ENCODE measurements around the gene EXOC2. TPM values are rescaled to one million over a fixed set of nuclear protein-coding genes. Genes with fewer than 3 reads are reported as not detected.

EXOC2 gene
- total RNA-seq, 1 experiment from 2014 or later, result 30.5 TPM

- no peak overlapping the region for H3K27ac ChIP-seq (ENCODE audit: low read length)
- no peak for ATAC-seq
- no peaks in the 10 kb centered on the region for H3K36me3 ChIP-seq (ENCODE audit: control insufficient read depth, insufficient read depth, low read length)
- ChIA-PET POLR2A (no interaction called here), CTCF (no interaction called here)
- no peak for DNase-seq (ENCODE audit: low read depth, low spot score)
- BruUV-seq (replicated peaks), result no TSS peak
- in situ Hi-C loops (cut with HindIII; ENCODE audit: low pct_unique_long_range_greater_than_20kb, low sequenced_read_pairs), result no loop called here
- intact Hi-C loops (cut with micrococcal nuclease; ENCODE audit: unreplicated experiment), result no loop called here
- H3K4me1 ChIP-seq (ENCODE audit: control insufficient read depth, insufficient read depth, low read length), result no peaks in the 10 kb centered on the region
- H3K9me3 ChIP-seq (ENCODE audit: control insufficient read depth, insufficient read depth, low read depth, low read length), result no peaks in the 10 kb centered on the region
- H3K4me3 ChIP-seq (ENCODE audit: low read depth in 2 of 2, low read length in 2 of 2), result no peak overlapping the region
- H3K27me3 ChIP-seq (ENCODE audit: control insufficient read depth, insufficient read depth, low read length), result no peaks in the 10 kb centered on the region
- TF ChIP-seq SIN3A (IDR thresholded peaks at IDR 0.05; ENCODE audit: borderline replicate concordance, insufficient read depth, low read depth, low read length) (no peak), CTCF (IDR thresholded peaks at IDR 0.05) (no peak), REST (IDR thresholded peaks at IDR 0.05; ENCODE audit: insufficient read depth in 1 of 2, low read depth in 2 of 2, low read length in 1 of 2) (no peak), POLR2AphosphoS5 (IDR thresholded peaks at IDR 0.05; ENCODE audit: low read depth, low read length) (no peak), TCF7L2 (IDR thresholded peaks at IDR 0.05; ENCODE audit: low read depth, low read length) (no peak)
These were observed 200.8 kb downstream of the EXOC2 start for GRCh38 chr6:492178-492577.

GRCh38 chr6:491233-491632 lies 201.7 kb downstream of the EXOC2 start:
- no peak for DNase-seq (ENCODE audit: low read depth, low spot score)
- Histone ChIP-seq H3K4me3 (ENCODE audit: low read depth in 2 of 2, low read length in 2 of 2) (no peak overlapping the region), H3K27me3 (ENCODE audit: control insufficient read depth, insufficient read depth, low read length) (no peaks in the 10 kb centered on the region), H3K27ac (ENCODE audit: low read length) (no peak overlapping the region), H3K9me3 (ENCODE audit: control insufficient read depth, insufficient read depth, low read depth, low read length) (no peaks in the 10 kb centered on the region), H3K36me3 (ENCODE audit: control insufficient read depth, insufficient read depth, low read length) (no peaks in the 10 kb centered on the region), H3K4me1 (ENCODE audit: control insufficient read depth, insufficient read depth, low read length) (no peaks in the 10 kb centered on the region)
- ChIA-PET CTCF (no interaction called here), POLR2A (no interaction called here)
- in situ Hi-C loops (cut with HindIII; ENCODE audit: low pct_unique_long_range_greater_than_20kb, low sequenced_read_pairs) (no loop called here), intact Hi-C loops (cut with micrococcal nuclease; ENCODE audit: unreplicated experiment) (no loop called here)
- BruUV-seq (replicated peaks), result no TSS peak
- no peak for TF ChIP-seq POLR2AphosphoS5 (IDR thresholded peaks at IDR 0.05; ENCODE audit: low read depth, low read length)
- no peak for TF ChIP-seq CTCF (IDR thresholded peaks at IDR 0.05)
- no peak for ATAC-seq

Measured in Panc1 (cell line).